GM12892 (cell line): Measurements from ENCODE around the gene QKI.

ENCODE experiments used
- POLR2A ChIP-seq: IDR thresholded peaks from 2 replicates; pipeline ENCODE4 v1.6.1; 2011; ENCODE audit warnings: low read depth, low read length, control low read depth
- POLR2AphosphoS5 ChIP-seq: IDR thresholded peaks from 2 replicates; pipeline ENCODE4 v1.6.1; 2011; ENCODE audit warnings: low read depth, low read length, control low read depth
- TAF1 ChIP-seq: IDR thresholded peaks from 2 replicates; pipeline ENCODE4 v1.6.1; 2011; ENCODE audit warnings: low read depth, mild to moderate bottlenecking, control low read depth, low read length, borderline replicate concordance

DNA sequence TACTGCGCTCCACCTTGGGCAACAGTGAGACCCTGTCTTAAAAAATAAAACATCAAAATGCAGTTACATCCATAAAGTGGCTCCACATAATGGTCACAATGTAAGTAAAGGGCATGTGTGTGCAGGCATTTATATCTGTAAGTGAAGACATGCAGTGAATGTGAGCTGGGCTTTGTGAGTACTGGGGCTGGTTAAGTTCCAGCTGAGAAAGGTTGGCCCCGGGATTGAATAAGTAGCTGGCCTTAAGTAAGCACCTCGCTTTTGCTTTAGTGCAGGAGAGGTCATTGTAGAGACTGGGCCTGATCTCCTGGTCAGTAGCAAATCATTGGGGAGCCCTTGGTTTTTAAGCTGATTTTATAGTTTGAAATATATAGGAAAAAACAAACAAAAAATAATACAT is 8.0 kb downstream of the QKI start:
- TF ChIP-seq TAF1, result no peak
- no peak for TF ChIP-seq POLR2A
- TF ChIP-seq POLR2AphosphoS5, result no peak
